Measurements from ENCODE around the gene CCR2.
"Not testable (repeated sequence)": the region's sequence is repeated elsewhere in the genome, so short reads cannot be mapped to it uniquely, and the experiment has no call there.

CCR2 gene

DNA sequence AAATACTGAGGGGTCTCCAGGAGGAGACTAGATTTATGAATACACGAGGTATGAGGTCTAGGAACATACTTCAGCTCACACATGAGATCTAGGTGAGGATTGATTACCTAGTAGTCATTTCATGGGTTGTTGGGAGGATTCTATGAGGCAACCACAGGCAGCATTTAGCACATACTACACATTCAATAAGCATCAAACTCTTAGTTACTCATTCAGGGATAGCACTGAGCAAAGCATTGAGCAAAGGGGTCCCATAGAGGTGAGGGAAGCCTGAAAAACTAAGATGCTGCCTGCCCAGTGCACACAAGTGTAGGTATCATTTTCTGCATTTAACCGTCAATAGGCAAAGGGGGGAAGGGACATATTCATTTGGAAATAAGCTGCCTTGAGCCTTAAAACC lies 21.3 kb downstream of the CCR2 start:
- H3K9me3 ChIP-seq (ENCODE audit: control insufficient read depth in 5 of 5, low read length in 5 of 5), result no peaks in the 10 kb centered on the region
- H3K27me3 ChIP-seq (ENCODE audit: control insufficient read depth in 5 of 5, insufficient read depth in 4 of 5, low read length in 5 of 5), result peaks cover 0 to 6% (median 0%) of the 10 kb centered on the region in 5 donors
- H3K36me3 ChIP-seq (ENCODE audit: control insufficient read depth in 5 of 5, insufficient read depth in 5 of 5, low read length in 5 of 5), result no peaks in the 10 kb centered on the region
- H3K27ac ChIP-seq (ENCODE audit: low read depth, low read length), result no peak overlapping the region
- H3K9ac ChIP-seq (ENCODE audit: low read length in 5 of 5), result no peak overlapping the region
- no peak overlapping the region for H3K4me3 ChIP-seq (ENCODE audit: low read depth in 1 of 5, low read length in 5 of 5)
- peaks cover 0 to 4% (median 3%) of the 10 kb centered on the region in 5 donors for H3K4me1 ChIP-seq (ENCODE audit: control insufficient read depth in 5 of 5, insufficient read depth in 5 of 5, low read length in 5 of 5)

DNA sequence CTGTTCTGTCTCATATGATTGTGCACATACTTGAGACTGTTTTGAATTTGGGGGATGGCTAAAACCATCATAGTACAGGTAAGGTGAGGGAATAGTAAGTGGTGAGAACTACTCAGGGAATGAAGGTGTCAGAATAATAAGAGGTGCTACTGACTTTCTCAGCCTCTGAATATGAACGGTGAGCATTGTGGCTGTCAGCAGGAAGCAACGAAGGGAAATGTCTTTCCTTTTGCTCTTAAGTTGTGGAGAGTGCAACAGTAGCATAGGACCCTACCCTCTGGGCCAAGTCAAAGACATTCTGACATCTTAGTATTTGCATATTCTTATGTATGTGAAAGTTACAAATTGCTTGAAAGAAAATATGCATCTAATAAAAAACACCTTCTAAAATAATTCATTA lies 21.9 kb downstream of the CCR2 start:
- no peaks in the 10 kb centered on the region for H3K36me3 ChIP-seq (ENCODE audit: control insufficient read depth in 5 of 5, insufficient read depth in 5 of 5, low read length in 5 of 5)
- H3K9me3 ChIP-seq (ENCODE audit: control insufficient read depth in 5 of 5, low read length in 5 of 5), result no peaks in the 10 kb centered on the region
- H3K27ac ChIP-seq (ENCODE audit: low read depth, low read length), result no peak overlapping the region
- H3K4me1 ChIP-seq (ENCODE audit: control insufficient read depth in 5 of 5, insufficient read depth in 5 of 5, low read length in 5 of 5), result peaks cover 0 to 9% (median 8%) of the 10 kb centered on the region in 5 donors
- peaks cover 0 to 6% (median 0%) of the 10 kb centered on the region in 5 donors for H3K27me3 ChIP-seq (ENCODE audit: control insufficient read depth in 5 of 5, insufficient read depth in 4 of 5, low read length in 5 of 5)
- no peak overlapping the region for H3K9ac ChIP-seq (ENCODE audit: low read length in 5 of 5)
- no peak overlapping the region for H3K4me3 ChIP-seq (ENCODE audit: low read depth in 1 of 5, low read length in 5 of 5)

GRCh38 chr3:46378426-46378942 lies 24.6 kb downstream of the CCR2 start:
- Histone ChIP-seq H3K9ac (ENCODE audit: low read length in 5 of 5) (no peak overlapping the region), H3K4me1 (ENCODE audit: control insufficient read depth in 5 of 5, insufficient read depth in 5 of 5, low read length in 5 of 5) (peaks cover 0 to 26% (median 21%) of the 10 kb centered on the region in 5 donors), H3K36me3 (ENCODE audit: control insufficient read depth in 5 of 5, insufficient read depth in 5 of 5, low read length in 5 of 5) (no peaks in the 10 kb centered on the region), H3K27me3 (ENCODE audit: control insufficient read depth in 5 of 5, insufficient read depth in 4 of 5, low read length in 5 of 5) (peaks cover 0 to 3% (median 0%) of the 10 kb centered on the region in 5 donors), H3K4me3 (ENCODE audit: low read depth in 1 of 5, low read length in 5 of 5) (no peak overlapping the region), H3K9me3 (ENCODE audit: control insufficient read depth in 5 of 5, low read length in 5 of 5) (no peaks in the 10 kb centered on the region), H3K27ac (ENCODE audit: low read depth, low read length) (no peak overlapping the region)

DNA sequence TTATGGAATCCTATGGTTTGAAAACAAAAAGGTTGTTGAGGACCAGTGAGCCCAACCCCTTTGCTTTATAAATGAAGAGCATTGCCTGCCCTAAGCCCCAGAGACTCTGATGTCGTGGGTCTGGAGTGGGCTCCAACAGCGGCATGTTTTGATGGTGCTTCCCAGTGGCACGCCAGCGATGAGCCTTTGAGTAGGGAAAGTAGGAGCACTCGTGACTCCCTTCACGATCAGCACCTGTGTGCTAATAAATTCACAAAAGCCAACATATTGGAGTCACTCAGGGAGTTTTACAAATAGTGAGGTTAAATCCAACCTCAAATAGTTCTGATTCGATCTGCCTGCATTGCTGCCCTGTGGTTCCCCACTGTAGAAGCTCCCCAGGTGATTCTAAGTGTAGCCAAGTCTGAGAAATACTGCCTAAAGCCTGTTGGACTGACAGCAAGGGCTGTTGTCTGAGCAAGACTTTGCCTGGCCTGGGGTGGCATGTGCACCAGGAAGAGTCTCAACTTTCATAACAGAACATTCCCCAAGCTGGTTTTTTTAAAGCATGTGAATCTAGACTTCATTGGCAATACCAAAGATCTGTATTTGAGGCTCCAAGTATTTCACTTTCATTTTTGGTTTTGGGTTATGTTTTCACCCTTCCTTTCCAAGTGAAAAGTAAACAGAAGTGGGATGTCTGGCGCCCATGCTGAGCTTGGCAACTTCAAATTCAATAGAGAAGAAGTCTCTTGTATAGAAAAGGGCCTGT lies 26.7 kb downstream of the CCR2 start:
- Histone ChIP-seq H3K9me3 (ENCODE audit: control insufficient read depth in 5 of 5, low read length in 5 of 5) (no peaks in the 10 kb centered on the region), H3K27ac (ENCODE audit: low read depth, low read length) (peak overlapping the region; percentile 40), H3K36me3 (ENCODE audit: control insufficient read depth in 5 of 5, insufficient read depth in 5 of 5, low read length in 5 of 5) (no peaks in the 10 kb centered on the region), H3K9ac (ENCODE audit: low read length in 5 of 5) (no peak overlapping the region), H3K27me3 (ENCODE audit: control insufficient read depth in 5 of 5, insufficient read depth in 4 of 5, low read length in 5 of 5) (no peaks in the 10 kb centered on the region), H3K4me3 (ENCODE audit: low read depth in 1 of 5, low read length in 5 of 5) (no peak overlapping the region), H3K4me1 (ENCODE audit: control insufficient read depth in 5 of 5, insufficient read depth in 5 of 5, low read length in 5 of 5) (peaks cover 0 to 33% (median 24%) of the 10 kb centered on the region in 5 donors)

DNA sequence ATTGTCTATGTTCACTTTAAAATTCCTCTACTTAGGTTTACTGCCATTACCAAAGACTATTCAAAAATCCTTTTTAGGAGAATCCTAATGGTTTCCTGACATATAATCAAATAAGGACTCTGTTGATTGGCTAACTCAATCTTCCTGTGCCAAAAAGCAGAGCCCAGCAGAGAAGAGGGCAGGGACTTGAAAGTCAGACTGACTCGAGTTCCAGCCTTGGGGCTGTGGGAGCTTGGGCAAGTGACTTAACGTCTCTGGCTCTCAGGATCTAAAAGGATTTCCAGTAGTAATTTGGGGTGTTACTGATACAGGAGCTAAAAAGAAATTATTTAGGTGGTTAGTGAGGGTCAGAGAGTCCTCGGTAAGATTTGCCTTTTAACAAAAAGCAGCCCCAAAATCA lies 27.7 kb downstream of the CCR2 start:
- no peak overlapping the region for H3K4me3 ChIP-seq (ENCODE audit: low read depth in 1 of 5, low read length in 5 of 5)
- H3K9ac ChIP-seq (ENCODE audit: low read length in 5 of 5), result no peak overlapping the region
- no peaks in the 10 kb centered on the region for H3K9me3 ChIP-seq (ENCODE audit: control insufficient read depth in 5 of 5, low read length in 5 of 5)
- H3K27ac ChIP-seq (ENCODE audit: low read depth, low read length), result no peak overlapping the region
- H3K4me1 ChIP-seq (ENCODE audit: control insufficient read depth in 5 of 5, insufficient read depth in 5 of 5, low read length in 5 of 5), result peaks cover 0 to 41% (median 24%) of the 10 kb centered on the region in 5 donors
- no peaks in the 10 kb centered on the region for H3K27me3 ChIP-seq (ENCODE audit: control insufficient read depth in 5 of 5, insufficient read depth in 4 of 5, low read length in 5 of 5)
- H3K36me3 ChIP-seq (ENCODE audit: control insufficient read depth in 5 of 5, insufficient read depth in 5 of 5, low read length in 5 of 5), result no peaks in the 10 kb centered on the region

DNA sequence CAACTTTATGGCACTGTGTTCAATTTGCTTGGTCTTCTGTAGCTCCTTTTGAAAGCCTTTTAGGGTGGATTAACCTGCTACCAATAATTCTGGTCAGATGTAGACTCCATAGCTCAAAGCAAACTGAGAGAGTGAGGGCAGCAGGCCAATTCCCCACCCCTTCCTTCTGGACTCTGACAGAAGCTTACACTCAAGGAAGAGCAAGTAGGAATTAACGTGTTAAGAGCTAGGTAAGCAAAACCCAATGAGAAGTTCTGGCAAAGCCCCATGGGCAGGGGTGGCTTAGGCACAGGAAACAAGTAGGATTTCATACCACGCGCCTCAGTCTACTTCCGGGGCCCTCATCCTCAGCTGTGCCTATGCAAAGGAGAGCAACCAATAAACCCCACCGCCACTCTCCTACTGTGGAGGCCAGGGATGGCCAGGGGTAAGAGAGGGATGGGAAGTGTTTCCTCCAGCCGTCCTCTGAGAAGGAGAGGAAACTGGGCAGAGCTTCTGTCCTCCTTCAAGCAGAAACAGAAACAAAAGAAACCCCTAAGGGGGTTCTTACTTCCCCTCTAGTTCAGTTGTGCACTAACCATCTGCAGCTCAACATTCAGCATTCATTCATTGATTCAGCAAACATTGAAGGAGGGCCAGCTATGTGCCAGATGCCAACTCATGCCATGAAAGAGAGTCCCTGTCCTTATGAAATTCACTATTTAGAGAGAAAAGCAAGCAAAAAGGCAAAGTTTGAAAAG lies 29.5 kb downstream of the CCR2 start:
- H3K4me3 ChIP-seq (ENCODE audit: low read depth in 1 of 5, low read length in 5 of 5), result no peak overlapping the region
- H3K9me3 ChIP-seq (ENCODE audit: control insufficient read depth in 5 of 5, low read length in 5 of 5), result no peaks in the 10 kb centered on the region
- no peaks in the 10 kb centered on the region for H3K36me3 ChIP-seq (ENCODE audit: control insufficient read depth in 5 of 5, insufficient read depth in 5 of 5, low read length in 5 of 5)
- H3K27me3 ChIP-seq (ENCODE audit: control insufficient read depth in 5 of 5, insufficient read depth in 4 of 5, low read length in 5 of 5), result no peaks in the 10 kb centered on the region
- no peak overlapping the region for H3K9ac ChIP-seq (ENCODE audit: low read length in 5 of 5)
- H3K4me1 ChIP-seq (ENCODE audit: control insufficient read depth in 5 of 5, insufficient read depth in 5 of 5, low read length in 5 of 5), result peaks cover 0 to 42% (median 24%) of the 10 kb centered on the region in 5 donors
- no peak overlapping the region for H3K27ac ChIP-seq (ENCODE audit: low read depth, low read length)

DNA sequence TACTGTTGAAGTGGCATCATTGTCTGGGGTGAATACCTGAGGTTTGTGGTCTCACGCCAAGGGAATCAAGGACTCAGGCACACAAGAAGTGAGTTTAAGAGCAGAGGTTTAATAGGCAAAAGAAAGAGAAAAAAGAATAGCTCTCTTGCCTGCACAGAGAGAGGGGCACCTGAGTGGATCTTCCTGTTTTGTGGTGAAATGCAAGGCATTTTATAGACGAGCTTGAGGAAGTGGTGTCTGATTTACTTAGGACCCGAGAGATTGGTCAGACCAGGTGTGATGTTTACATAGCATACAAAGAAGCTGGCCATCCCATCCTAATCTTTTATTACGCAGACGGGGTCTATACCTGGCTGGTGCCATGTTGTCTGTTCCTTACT lies 30.0 kb downstream of the CCR2 start:
- H3K27ac ChIP-seq (ENCODE audit: low read depth, low read length), result no peak overlapping the region

DNA sequence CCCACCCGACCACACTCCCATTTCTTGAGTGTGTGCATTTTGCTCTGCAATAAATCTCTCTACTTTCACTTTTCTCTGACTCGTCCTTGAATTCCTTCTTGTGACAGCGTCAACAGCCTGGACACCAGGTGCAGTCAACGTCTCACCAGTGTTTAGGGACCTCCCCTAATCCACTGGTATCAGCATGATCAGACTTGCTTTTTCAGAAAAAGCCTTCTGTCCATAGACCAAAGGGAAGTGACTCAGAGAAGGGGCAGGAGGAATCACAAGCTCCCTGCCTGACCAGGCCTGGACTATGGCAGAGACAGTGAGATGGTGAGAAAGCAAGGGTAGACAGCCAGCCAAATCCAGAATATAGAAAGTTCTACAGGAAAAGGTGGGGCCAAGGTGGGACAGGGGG lies 32.3 kb downstream of the CCR2 start:
- H3K9ac ChIP-seq (ENCODE audit: low read length in 5 of 5), result no peak overlapping the region
- no peaks in the 10 kb centered on the region for H3K36me3 ChIP-seq (ENCODE audit: control insufficient read depth in 5 of 5, insufficient read depth in 5 of 5, low read length in 5 of 5)
- H3K27me3 ChIP-seq (ENCODE audit: control insufficient read depth in 5 of 5, insufficient read depth in 4 of 5, low read length in 5 of 5), result no peaks in the 10 kb centered on the region
- H3K4me3 ChIP-seq (ENCODE audit: low read depth in 1 of 5, low read length in 5 of 5), result no peak overlapping the region
- H3K4me1 ChIP-seq (ENCODE audit: control insufficient read depth in 5 of 5, insufficient read depth in 5 of 5, low read length in 5 of 5), result peaks cover 0 to 32% (median 15%) of the 10 kb centered on the region in 5 donors
- H3K27ac ChIP-seq (ENCODE audit: low read depth, low read length), result no peak overlapping the region
- H3K9me3 ChIP-seq (ENCODE audit: control insufficient read depth in 5 of 5, low read length in 5 of 5), result no peaks in the 10 kb centered on the region

More for the DNA sequence above, 30.0 kb downstream of the CCR2 start:
- no peak overlapping the region for H3K9ac ChIP-seq (ENCODE audit: low read length in 5 of 5)
- H3K4me1 ChIP-seq (ENCODE audit: control insufficient read depth in 5 of 5, insufficient read depth in 5 of 5, low read length in 5 of 5), result peaks cover 0 to 39% (median 24%) of the 10 kb centered on the region in 5 donors
- no peaks in the 10 kb centered on the region for H3K9me3 ChIP-seq (ENCODE audit: control insufficient read depth in 5 of 5, low read length in 5 of 5)
- no peak overlapping the region for H3K4me3 ChIP-seq (ENCODE audit: low read depth in 1 of 5, low read length in 5 of 5)
- H3K27me3 ChIP-seq (ENCODE audit: control insufficient read depth in 5 of 5, insufficient read depth in 4 of 5, low read length in 5 of 5), result no peaks in the 10 kb centered on the region
- H3K36me3 ChIP-seq (ENCODE audit: control insufficient read depth in 5 of 5, insufficient read depth in 5 of 5, low read length in 5 of 5), result no peaks in the 10 kb centered on the region

- H3K27ac ChIP-seq (ENCODE audit: low read depth, low read length); H3K9ac ChIP-seq (ENCODE audit: low read length in 5 of 5): not testable (repeated sequence)
Measured at GRCh38 chr3:46388847-46389246, 34.9 kb downstream of the CCR2 start.

DNA sequence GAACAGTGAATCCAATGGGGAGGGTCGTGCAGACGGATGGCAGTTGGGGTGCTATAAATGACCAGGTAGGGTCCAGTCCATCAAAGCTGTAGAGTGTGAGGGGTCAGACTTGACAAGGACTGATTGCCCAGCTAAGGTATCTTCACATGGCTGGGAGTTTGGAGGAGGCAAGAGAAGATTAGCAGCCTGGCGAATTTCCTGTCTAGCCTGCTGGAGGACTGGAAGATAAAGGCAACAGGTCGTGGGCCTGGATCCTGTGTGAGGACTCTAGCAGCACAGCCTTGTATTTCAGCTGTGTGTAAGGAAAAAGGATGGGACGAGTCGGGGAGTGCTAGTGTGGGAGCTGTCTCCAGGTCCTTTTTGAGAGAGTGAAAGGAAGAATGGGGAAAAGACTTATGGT lies 35.4 kb downstream of the CCR2 start:
- Histone ChIP-seq H3K27ac (ENCODE audit: low read depth, low read length) (no peak overlapping the region), H3K36me3 (ENCODE audit: control insufficient read depth in 5 of 5, insufficient read depth in 5 of 5, low read length in 5 of 5) (no peaks in the 10 kb centered on the region), H3K4me3 (ENCODE audit: low read depth in 1 of 5, low read length in 5 of 5) (no peak overlapping the region), H3K9me3 (ENCODE audit: control insufficient read depth in 5 of 5, low read length in 5 of 5) (no peaks in the 10 kb centered on the region), H3K9ac (ENCODE audit: low read length in 5 of 5) (no peak overlapping the region), H3K4me1 (ENCODE audit: control insufficient read depth in 5 of 5, insufficient read depth in 5 of 5, low read length in 5 of 5) (peaks cover 0 to 20% (median 15%) of the 10 kb centered on the region in 5 donors), H3K27me3 (ENCODE audit: control insufficient read depth in 5 of 5, insufficient read depth in 4 of 5, low read length in 5 of 5) (no peaks in the 10 kb centered on the region)

More at GRCh38 chr3:46388847-46389246, 34.9 kb downstream of the CCR2 start:
- H3K36me3 ChIP-seq (ENCODE audit: control insufficient read depth in 5 of 5, insufficient read depth in 5 of 5, low read length in 5 of 5); H3K4me3 ChIP-seq (ENCODE audit: low read depth in 1 of 5, low read length in 5 of 5); H3K9me3 ChIP-seq (ENCODE audit: control insufficient read depth in 5 of 5, low read length in 5 of 5); H3K27me3 ChIP-seq (ENCODE audit: control insufficient read depth in 5 of 5, insufficient read depth in 4 of 5, low read length in 5 of 5): not testable (repeated sequence)
- H3K4me1 ChIP-seq (ENCODE audit: control insufficient read depth in 5 of 5, insufficient read depth in 5 of 5, low read length in 5 of 5), result peaks cover 0 to 19% (median 11%) of the 10 kb centered on the region in 5 donors

All from subcutaneous abdominal adipose tissue (tissue), 5 donors.